ENCODE data around the gene MYCN. TPM values are rescaled to one million over a fixed set of nuclear protein-coding genes. Genes with fewer than 3 reads are reported as not detected.

MYCN gene
- total RNA-seq, 1 experiment from 2014 or later, result 54.4 TPM

- Histone ChIP-seq H3K36me3 (ENCODE audit: control insufficient read depth, insufficient read depth, low read length) (peaks cover 5% of the 10 kb centered on the region), H3K4me3 (ENCODE audit: low read depth, low read length) (peak overlapping the region; percentile 75), H3K9me3 (no peaks in the 10 kb centered on the region), H3K27me3 (replicated peaks; ENCODE audit: control insufficient read depth, insufficient read depth, low read length) (no peaks in the 10 kb centered on the region), H3K4me1 (peaks cover 19% of the 10 kb centered on the region)
- CTCF ChIA-PET, result interaction anchor here (0.6 to 1.7 kb wide), 4 partner anchors 146 to 456 kb away, joined by 3 to 5 read pairs (median 4); no protein-coding TSS in a partner anchor
- no TSS peak for BruUV-seq (replicated peaks)
- intact Hi-C loops (cut with micrococcal nuclease; ENCODE audit: unreplicated experiment), result loop anchor here (1.0 to 5.0 kb wide), 4 partner anchors 44 to 814 kb away; no protein-coding TSS in a partner anchor
- Mint-ChIP-seq H3K36me3 (ENCODE audit: insufficient read depth, unreplicated experiment) (peaks cover 51% of the 10 kb centered on the region), H3K4me1 (ENCODE audit: low read depth, unreplicated experiment) (peaks cover 18% of the 10 kb centered on the region), H3K27me3 (ENCODE audit: insufficient read depth, unreplicated experiment) (no peaks in the 10 kb centered on the region), H3K27ac (ENCODE audit: unreplicated experiment) (peak overlapping the region; percentile 57), H3K9me3 (ENCODE audit: unreplicated experiment) (no peaks in the 10 kb centered on the region), H3K4me3 (ENCODE audit: unreplicated experiment) (peak overlapping the region; percentile 85)
- TF ChIP-seq, protein P1, sequence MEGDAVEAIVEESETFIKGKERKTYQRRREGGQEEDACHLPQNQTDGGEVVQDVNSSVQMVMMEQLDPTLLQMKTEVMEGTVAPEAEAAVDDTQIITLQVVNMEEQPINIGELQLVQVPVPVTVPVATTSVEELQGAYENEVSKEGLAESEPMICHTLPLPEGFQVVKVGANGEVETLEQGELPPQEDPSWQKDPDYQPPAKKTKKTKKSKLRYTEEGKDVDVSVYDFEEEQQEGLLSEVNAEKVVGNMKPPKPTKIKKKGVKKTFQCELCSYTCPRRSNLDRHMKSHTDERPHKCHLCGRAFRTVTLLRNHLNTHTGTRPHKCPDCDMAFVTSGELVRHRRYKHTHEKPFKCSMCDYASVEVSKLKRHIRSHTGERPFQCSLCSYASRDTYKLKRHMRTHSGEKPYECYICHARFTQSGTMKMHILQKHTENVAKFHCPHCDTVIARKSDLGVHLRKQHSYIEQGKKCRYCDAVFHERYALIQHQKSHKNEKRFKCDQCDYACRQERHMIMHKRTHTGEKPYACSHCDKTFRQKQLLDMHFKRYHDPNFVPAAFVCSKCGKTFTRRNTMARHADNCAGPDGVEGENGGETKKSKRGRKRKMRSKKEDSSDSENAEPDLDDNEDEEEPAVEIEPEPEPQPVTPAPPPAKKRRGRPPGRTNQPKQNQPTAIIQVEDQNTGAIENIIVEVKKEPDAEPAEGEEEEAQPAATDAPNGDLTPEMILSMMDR (IDR thresholded peaks at IDR 0.05; ENCODE audit: insufficient read depth in 1 of 2, low read depth in 1 of 2, low read length in 1 of 2, severe bottlenecking in 1 of 2, unreplicated experiment in 1 of 2), result no peak
- POLR2A ChIA-PET, result no interaction called here
- DNase-seq, result peak in 1 of 2 experiments; percentile 28
Measured at GRCh38 chr2:15942711-15943345, 2.5 kb downstream of the MYCN start.

- no peaks in the 10 kb centered on the region for H3K27me3 Mint-ChIP-seq (ENCODE audit: insufficient read depth, unreplicated experiment)
- peak overlapping the region; percentile 57 for H3K27ac Mint-ChIP-seq (ENCODE audit: unreplicated experiment)
- peak; percentile 56 to 76 for DNase-seq
- Histone ChIP-seq H3K4me3 (ENCODE audit: low read depth, low read length) (peak overlapping the region; percentile 75), H3K36me3 (ENCODE audit: control insufficient read depth, insufficient read depth, low read length) (peaks cover 5% of the 10 kb centered on the region), H3K4me1 (peaks cover 19% of the 10 kb centered on the region), H3K9me3 (no peaks in the 10 kb centered on the region), H3K27me3 (replicated peaks; ENCODE audit: control insufficient read depth, insufficient read depth, low read length) (no peaks in the 10 kb centered on the region)
- peaks cover 18% of the 10 kb centered on the region for H3K4me1 Mint-ChIP-seq (ENCODE audit: low read depth, unreplicated experiment)
- ChIA-PET CTCF (interaction anchor here (0.6 to 0.8 kb wide), 5 partner anchors 34 to 614 kb away, joined by 3 to 5 read pairs (median 3); no protein-coding TSS in a partner anchor), POLR2A (no interaction called here)
- H3K36me3 Mint-ChIP-seq (ENCODE audit: insufficient read depth, unreplicated experiment), result peaks cover 58% of the 10 kb centered on the region
- no peaks in the 10 kb centered on the region for H3K9me3 Mint-ChIP-seq (ENCODE audit: unreplicated experiment)
- intact Hi-C loops (cut with micrococcal nuclease; ENCODE audit: unreplicated experiment), result loop anchor here (1.0 to 5.0 kb wide), 5 partner anchors 44 to 814 kb away; no protein-coding TSS in a partner anchor
- TF ChIP-seq, protein P1 (IDR thresholded peaks at IDR 0.05; ENCODE audit: insufficient read depth in 1 of 2, low read depth in 1 of 2, low read length in 1 of 2, severe bottlenecking in 1 of 2, unreplicated experiment in 1 of 2), result peak; percentile 60 to 84
- H3K4me3 Mint-ChIP-seq (ENCODE audit: unreplicated experiment), result peak overlapping the region; percentile 85
- BruUV-seq (replicated peaks), result TSS peak; percentile 5
Measured at GRCh38 chr2:15943378-15944280, 3.3 kb downstream of the MYCN start.

Measured in Caco-2 (cell line).